ENCODE data around the gene ZBTB46.

The ZBTB46 gene

GRCh38 chr20:63819224-63819921, 11.7 kb downstream of the ZBTB46 start:
- no peak; the same call in 1 of the 2 replicates for TF ChIP-seq CTCF (IDR thresholded peaks at IDR 0.05)

- no peak for TF ChIP-seq CTCF (IDR thresholded peaks at IDR 0.05)
These were observed 15.3 kb downstream of the ZBTB46 start for GRCh38 chr20:63815615-63816253.

- no peak for TF ChIP-seq CTCF (IDR thresholded peaks at IDR 0.05)
These were observed 16.0 kb downstream of the ZBTB46 start for GRCh38 chr20:63814891-63815614.

GRCh38 chr20:63811491-63811875, 19.6 kb downstream of the ZBTB46 start:
- TF ChIP-seq CTCF (IDR thresholded peaks at IDR 0.05): no peak

GRCh38 chr20:63810730-63811490, 20.2 kb downstream of the ZBTB46 start:
- TF ChIP-seq CTCF (IDR thresholded peaks at IDR 0.05): no peak

GRCh38 chr20:63809856-63810255, 21.2 kb downstream of the ZBTB46 start:
- no peak for TF ChIP-seq CTCF (IDR thresholded peaks at IDR 0.05)

GRCh38 chr20:63808964-63809674, 21.9 kb downstream of the ZBTB46 start:
- no peak for TF ChIP-seq CTCF (IDR thresholded peaks at IDR 0.05)
